ENCODE data around the gene SORCS2.

DNA sequence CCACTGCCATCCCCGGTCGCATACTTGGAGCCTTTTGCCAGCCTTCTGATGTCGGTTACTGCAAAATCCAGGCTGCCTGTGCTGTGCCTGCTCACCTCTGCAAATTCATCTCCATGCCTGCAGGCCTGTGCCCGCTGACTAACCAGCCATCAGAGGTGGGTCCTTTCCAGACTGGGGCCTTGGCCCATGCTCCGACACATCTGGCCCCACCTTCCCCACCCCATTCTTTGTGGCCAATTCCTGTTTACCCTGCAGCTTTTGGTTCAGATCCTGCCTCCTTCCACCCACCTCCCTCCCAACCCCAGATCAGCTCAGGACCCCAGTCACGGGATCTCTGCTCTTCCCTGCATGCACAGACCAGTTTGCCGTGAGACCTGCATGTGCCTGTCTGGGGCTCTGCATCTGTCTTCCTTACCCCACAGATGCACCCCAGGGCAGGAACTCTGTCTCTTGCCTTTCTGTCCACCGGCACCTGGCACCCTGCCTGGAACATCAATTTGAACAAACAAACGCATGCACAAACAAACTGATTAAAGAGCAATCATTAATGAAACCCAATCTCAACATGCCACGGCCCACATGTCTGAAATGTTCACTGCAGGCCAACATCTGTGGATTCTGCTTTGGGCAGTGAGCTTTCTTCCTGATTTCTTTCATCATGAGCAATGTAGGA lies 355.2 kb downstream of the SORCS2 start:
- no peak for TF ChIP-seq EZH2 (IDR thresholded peaks at IDR 0.05)
- no peak for TF ChIP-seq POLR2AphosphoS5 (IDR thresholded peaks at IDR 0.05; ENCODE audit: borderline replicate concordance, low read depth, low read length)

All from SK-N-MC (cell line).